GM12874 (cell line): ENCODE results near the gene VSIR.

Source experiments
- TF ChIP-seq, protein P1 (sequence below): IDR thresholded peaks from 2 replicates; pipeline ENCODE4 v1.5.1; 2011; ENCODE audit warnings: low read depth, mild to moderate bottlenecking, control low read depth, low read length, moderate library complexity; ENCODE audit not compliant: insufficient read depth

Gene VSIR

DNA sequence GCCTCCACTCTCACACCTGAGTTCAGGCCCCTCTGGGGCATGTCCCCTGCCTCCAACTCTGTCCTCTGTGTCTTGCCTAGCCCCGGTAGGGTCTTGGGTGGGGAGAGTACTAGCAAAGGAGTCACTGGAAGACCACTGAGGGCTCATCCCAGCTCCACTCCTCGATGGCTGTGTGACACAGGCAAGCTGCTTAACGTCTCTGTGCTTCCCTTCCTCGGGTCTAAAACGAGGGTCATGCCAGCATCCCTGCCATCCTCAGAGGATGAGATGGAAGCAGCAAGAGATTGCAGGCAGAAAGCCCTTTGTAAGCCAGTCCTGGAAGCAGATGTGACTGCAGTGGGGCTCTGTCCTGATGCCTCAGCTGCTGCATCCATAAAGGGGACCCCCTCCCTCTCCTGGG, 38.5 kb downstream of the VSIR start:
- TF ChIP-seq, protein P1, sequence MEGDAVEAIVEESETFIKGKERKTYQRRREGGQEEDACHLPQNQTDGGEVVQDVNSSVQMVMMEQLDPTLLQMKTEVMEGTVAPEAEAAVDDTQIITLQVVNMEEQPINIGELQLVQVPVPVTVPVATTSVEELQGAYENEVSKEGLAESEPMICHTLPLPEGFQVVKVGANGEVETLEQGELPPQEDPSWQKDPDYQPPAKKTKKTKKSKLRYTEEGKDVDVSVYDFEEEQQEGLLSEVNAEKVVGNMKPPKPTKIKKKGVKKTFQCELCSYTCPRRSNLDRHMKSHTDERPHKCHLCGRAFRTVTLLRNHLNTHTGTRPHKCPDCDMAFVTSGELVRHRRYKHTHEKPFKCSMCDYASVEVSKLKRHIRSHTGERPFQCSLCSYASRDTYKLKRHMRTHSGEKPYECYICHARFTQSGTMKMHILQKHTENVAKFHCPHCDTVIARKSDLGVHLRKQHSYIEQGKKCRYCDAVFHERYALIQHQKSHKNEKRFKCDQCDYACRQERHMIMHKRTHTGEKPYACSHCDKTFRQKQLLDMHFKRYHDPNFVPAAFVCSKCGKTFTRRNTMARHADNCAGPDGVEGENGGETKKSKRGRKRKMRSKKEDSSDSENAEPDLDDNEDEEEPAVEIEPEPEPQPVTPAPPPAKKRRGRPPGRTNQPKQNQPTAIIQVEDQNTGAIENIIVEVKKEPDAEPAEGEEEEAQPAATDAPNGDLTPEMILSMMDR, result no peak

DNA sequence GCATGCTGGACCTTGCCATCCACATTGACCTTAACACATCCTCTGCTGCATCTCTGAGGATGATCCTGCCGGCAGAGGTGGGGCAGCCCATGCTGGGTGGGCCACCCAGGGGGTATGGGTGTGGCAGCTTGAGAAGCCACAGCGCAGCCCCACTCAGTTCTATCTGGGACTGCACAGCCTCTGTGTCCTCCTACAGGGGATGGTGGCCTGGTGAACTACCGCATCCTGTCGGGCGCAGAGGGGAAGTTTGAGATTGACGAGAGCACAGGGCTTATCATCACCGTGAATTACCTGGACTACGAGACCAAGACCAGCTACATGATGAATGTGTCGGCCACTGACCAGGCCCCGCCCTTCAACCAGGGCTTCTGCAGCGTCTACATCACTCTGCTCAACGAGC, 41.5 kb downstream of the VSIR start:
- TF ChIP-seq, protein P1, result no peak

DNA sequence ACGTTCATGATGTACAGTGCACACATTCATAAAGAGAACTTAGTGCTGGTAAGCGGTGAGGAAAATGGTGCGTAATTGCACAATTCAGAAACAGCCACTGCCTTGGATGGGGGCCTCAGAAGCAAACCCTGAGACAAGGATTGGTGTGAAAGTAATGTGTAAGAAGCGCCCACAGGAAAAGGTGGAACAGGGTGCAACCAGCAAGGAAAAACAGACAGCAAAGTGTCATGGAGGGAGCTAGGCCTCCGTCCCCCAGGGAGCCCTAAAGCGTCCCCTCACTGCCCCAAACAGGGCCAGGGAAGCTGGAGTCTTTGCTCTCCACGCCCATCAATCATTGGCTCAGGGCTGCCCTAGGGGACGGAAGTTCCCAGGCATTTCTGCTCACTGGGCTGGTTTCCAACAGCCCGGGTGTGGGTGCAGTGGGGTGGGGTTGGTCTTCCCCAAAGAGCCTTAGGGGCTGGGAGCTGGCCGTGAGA, 44.1 kb downstream of the VSIR start:
- TF ChIP-seq, protein P1, result no peak

DNA sequence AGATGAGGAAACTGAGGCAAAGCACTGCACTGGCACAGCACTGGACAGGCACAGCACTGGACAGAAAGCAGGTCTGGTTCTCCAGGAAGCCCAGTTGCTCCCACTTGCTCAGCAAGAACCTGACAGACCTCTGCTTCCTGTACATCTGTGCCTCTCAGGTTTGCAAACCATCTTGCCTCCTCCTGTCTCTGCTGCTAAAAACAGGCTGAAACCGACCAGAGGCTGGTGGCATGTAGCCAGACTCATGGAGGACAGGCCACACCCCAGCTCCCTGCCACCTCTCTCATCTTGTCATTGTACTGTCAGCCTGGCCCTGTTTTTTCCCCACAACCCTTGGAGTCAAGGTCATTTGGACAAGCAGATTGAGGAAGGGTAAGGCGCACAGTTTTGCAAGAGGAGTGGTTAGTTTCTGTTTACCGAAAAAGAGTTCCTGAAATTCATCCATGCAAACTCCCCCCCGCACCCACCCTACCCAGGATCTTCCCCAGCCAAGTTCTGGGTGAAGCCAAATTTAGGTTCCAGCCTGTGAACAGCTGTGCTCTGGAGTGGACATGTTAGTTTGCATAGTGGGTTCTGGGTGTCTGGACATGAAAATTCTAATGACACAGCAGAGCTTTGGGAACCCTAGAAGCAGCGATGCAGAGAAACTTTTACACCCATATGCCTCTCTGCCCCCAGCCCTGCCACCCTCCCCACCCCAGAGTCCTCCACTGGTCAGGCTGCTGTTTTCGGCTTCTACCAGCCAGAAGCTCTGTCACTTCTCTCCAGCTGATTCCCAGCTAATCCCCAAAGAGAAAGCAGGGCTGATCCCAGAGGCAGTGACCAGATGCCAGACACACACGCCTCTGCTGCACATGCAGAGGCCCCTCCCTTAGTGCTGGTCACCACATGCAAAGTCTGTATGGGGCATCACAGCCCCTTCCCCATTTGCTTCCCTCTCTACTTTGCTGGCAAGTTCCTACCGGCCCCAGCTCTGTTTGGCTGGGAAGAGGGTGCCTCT, 45.3 kb downstream of the VSIR start:
- TF ChIP-seq, protein P1, result no peak

DNA sequence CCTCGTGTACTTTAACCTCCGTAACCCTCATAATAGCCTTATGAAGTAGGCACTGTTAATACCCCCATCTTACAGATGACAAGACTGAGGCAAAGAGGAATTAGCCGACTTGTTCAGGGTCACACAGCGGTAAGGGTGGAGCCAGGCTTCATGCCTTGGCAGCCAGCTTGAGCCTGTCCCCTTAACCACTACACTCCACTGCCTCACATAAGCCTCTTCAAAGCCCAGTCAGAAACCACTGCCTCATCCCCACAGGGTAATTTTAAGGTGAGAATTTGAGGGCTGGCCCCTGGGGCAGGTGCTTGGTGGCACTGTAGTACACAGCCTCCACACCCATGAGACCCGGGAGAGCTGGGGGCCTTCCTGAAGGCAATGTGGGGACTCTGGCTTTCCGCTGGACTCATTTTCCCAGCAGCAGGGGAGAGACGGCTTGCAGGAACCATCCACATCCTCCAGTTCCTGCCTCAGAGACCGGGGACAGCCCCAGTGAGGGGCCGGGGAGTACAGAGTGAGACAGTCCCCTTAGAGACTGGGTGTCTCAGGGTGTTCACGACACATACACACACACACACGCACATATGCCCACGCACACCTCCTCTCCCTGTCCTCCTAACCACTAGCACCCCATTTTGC, 46.1 kb downstream of the VSIR start:
- TF ChIP-seq, protein P1, result no peak

DNA sequence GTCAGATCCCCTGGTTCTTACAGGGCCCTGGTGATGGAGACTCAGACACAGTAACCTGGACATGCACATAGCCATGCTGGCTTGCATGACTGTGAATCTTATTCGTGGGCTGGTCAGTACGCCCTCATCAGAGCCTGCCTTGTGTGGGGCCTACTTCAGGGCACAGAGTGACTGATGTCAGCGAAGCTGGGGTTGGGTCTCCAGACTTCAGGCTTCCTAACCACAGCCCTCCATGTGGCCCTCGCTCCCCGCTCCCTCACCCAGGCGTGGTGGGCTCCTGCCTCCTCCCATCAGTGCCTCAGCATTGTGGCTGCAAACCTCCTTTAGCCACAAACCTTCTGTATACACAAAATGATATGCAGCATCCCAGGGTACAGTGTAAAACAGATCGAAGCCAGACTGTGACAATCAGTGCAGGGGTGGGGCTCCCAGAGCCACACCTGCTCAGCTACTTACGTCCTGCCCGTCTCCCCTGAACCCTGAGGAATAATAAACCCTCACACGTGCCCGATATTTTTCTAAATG, 46.7 kb downstream of the VSIR start:
- TF ChIP-seq, protein P1, result no peak

DNA sequence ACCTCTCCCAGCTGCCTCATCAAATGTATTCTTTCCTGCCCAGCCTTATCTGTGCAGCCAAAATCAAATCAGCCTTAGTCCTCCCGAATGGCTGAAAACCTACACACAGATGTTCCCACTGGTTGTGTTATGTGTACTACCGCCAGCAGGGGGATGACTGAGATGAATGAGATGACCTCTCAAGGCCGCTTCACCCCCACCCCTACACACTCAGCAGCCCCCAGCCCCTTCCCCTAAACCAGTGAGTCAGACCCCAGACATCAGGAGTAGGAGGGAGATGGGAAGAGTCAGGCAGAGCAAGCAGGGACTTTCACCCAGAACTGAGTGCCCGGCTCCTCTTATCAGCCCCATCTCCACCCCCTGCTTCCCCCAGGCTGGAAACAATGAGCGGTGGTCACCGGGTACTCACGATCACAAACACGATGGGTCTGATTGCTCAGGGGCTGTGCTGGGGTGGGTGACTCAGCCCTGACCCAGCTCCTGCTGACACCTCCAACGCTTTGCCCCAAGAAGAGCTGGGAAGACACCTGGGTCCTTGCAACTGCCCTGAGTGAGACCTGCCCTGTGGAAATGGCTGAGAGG, 47.2 kb downstream of the VSIR start:
- TF ChIP-seq, protein P1, result peak; percentile 65; the same call in 1 of the 2 replicates
